Osteoblast (primary cell): ENCODE data around the gene NHERF2. TPM values are rescaled to one million over a fixed set of nuclear protein-coding genes. Genes with fewer than 3 reads are reported as not detected.

Experiments used
- DNase-seq: peaks from one replicate; pipeline ENCODE4 v3.0.0; 2011; ENCODE audit warnings: low spot score, mixed read lengths; ENCODE audit not compliant: insufficient read length; ENCODE audit errors: missing footprints
- H2AFZ ChIP-seq: 2 replicates; pipeline ENCODE4 v1.6.0; 2011; ENCODE audit warnings: mild to moderate bottlenecking, low read length
- H3K27ac ChIP-seq: 2 replicates; pipeline ENCODE4 v1.5.1; 2011; ENCODE audit warnings: mild to moderate bottlenecking, low read depth, low read length, moderate library complexity
- H3K27me3 ChIP-seq: 2 replicates; pipeline ENCODE4 v1.6.0; 2012; ENCODE audit warnings: mild to moderate bottlenecking, control low read depth, inconsistent platforms, low read length, moderate library complexity; ENCODE audit not compliant: insufficient read depth
- H3K36me3 ChIP-seq: 2 replicates; pipeline ENCODE4 v1.5.1; 2011; ENCODE audit warnings: mild to moderate bottlenecking, low read length, control low read depth, moderate library complexity; ENCODE audit not compliant: insufficient read depth
- H3K4me1 ChIP-seq: 2 replicates; pipeline ENCODE4 v1.5.1; 2011; ENCODE audit warnings: mild to moderate bottlenecking, low read length, control low read depth, moderate library complexity; ENCODE audit not compliant: insufficient read depth
- H3K4me2 ChIP-seq: 2 replicates; pipeline ENCODE4 v1.6.0; 2011; ENCODE audit warnings: mild to moderate bottlenecking, low read length; ENCODE audit not compliant: insufficient read depth
- H3K4me3 ChIP-seq: fragments of 200-600 bp; sonication (generic); 3 replicates; pipeline ENCODE4 v1.5.1; 2012; ENCODE audit warnings: mild to moderate bottlenecking, low read length, inconsistent platforms; ENCODE audit not compliant: insufficient read depth
- H3K79me2 ChIP-seq: 2 replicates; pipeline ENCODE4 v1.6.0; 2012; ENCODE audit warnings: mild to moderate bottlenecking, low read length, control low read depth, inconsistent platforms; ENCODE audit not compliant: insufficient read depth
- H3K9me3 ChIP-seq: 2 replicates; pipeline ENCODE4 v1.5.1; 2011; ENCODE audit warnings: low read depth, low read length, control low read depth
- H4K20me1 ChIP-seq: 2 replicates; pipeline ENCODE4 v1.6.0; 2012; ENCODE audit warnings: mild to moderate bottlenecking, low read length, control low read depth; ENCODE audit not compliant: insufficient read depth
- total RNA-seq: library from RNA; depleted of rRNA; stranded (reverse); fragments of >200 nt; gene quantifications from 2 replicates; pipeline ENCODE4 v1.2.3, GENCODE V29; 2012
- TF ChIP-seq, protein P1 (sequence below): IDR thresholded peaks from 2 replicates; pipeline ENCODE4 v1.5.1; 2011; ENCODE audit warnings: mild to moderate bottlenecking, low read depth, low read length, moderate library complexity; ENCODE audit errors: extremely low read depth

Gene NHERF2
- total RNA-seq, 1 donor = 33.7 TPM

DNA sequence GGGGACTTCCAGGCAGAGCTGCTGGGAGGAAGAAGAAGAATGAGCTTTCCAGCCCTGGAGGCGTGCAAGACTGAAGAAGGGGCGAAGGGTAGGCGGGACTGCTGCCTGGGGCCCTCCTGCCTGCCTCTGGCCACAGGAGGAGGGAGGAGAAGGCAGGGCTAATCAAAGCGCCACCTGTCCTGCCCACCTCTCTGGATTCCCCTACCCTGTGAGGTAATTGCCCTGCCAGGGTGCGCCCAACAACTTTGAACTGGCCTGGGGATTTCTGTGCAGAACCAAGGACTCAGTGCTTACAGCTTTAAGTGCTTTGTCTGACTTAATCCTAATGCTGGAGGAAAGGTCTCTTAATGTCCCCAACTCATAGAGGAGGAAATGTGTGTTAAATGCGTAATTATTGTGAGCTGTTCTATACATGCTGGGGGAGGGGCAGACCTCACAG, 45.3 kb upstream of the NHERF2 start, which contains the start of gene NOXO1:
Gene NOXO1 (minus strand): TSS at position 72 of the 439 bp plus-strand sequence. CDS start 290 bp downstream, outside the sequence.
- DNase-seq = no peak
- Histone ChIP-seq H3K4me1 (peaks cover 10% of the 10 kb centered on the region), H3K4me2 (no peak within 1 kb of the TSS), H3K4me3 (no peak within 1 kb of the TSS), H3K9me3 (no peaks in the 10 kb centered on the region), H3K79me2 (peaks cover 12% of the 10 kb centered on the region), H3K27me3 (peaks cover 39% of the 10 kb centered on the region), H2AFZ (no peak within 1 kb of the TSS), H4K20me1 (peaks cover 24% of the 10 kb centered on the region), H3K36me3 (peaks cover 13% of the 10 kb centered on the region), H3K27ac (no peak within 1 kb of the TSS)
- TF ChIP-seq, protein P1, sequence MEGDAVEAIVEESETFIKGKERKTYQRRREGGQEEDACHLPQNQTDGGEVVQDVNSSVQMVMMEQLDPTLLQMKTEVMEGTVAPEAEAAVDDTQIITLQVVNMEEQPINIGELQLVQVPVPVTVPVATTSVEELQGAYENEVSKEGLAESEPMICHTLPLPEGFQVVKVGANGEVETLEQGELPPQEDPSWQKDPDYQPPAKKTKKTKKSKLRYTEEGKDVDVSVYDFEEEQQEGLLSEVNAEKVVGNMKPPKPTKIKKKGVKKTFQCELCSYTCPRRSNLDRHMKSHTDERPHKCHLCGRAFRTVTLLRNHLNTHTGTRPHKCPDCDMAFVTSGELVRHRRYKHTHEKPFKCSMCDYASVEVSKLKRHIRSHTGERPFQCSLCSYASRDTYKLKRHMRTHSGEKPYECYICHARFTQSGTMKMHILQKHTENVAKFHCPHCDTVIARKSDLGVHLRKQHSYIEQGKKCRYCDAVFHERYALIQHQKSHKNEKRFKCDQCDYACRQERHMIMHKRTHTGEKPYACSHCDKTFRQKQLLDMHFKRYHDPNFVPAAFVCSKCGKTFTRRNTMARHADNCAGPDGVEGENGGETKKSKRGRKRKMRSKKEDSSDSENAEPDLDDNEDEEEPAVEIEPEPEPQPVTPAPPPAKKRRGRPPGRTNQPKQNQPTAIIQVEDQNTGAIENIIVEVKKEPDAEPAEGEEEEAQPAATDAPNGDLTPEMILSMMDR = no peak

DNA sequence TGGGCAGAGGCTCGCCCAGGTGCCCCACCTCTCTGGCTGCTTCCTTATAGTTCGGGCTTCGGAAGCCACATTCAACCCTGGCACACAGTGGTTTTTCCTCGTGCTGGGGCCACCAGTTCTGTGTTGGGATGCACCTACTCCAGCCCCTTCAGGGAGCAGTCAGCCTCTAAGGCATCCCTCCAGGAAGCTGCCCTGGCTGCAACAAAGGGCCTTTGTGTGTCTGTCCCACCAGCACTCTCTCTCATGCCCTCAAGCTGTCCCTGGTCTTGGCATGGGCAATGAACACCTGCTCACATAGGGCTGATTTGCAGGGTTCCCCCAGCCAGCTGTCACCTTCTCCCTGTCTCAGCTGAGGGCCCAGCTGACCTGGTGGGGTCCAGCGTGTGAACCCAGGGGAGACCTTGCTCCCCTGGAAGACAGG, 44.7 kb upstream of the NHERF2 start:
- H3K27me3 ChIP-seq = peaks cover 39% of the 10 kb centered on the region

DNA sequence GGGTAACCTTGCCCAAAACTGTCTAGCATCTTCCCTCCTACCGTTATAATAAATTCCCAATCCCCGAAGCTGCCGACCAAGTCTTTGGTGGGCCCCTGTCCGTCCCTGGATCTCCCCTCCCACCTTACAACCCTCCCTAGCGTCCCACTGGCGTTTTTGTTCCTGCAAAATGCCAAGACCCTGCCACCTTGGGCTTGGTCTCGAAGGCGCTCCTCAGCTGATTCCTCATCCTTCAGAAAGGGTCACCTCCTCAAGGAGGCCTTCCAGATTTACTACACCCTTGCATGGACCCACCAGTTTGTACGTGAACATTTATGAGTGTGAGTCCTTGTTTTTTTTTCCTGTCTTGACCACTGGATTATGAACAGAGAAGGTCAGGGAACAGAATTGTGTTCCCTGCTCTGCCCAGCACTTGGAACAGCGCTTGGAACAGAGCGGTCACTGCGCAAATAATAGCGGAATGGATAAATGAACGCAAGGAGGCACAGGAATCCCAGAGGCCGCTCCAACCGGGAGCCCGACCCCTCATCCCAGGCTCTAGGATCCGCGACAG, 43.6 kb upstream of the NHERF2 start:
- DNase-seq = no peak
- Histone ChIP-seq H3K27ac (no peak overlapping the region), H3K4me2 (peak overlapping the region; percentile 95), H2AFZ (peak overlapping the region; percentile 80), H3K4me3 (peak overlapping the region; percentile 85), H3K36me3 (peaks cover 11% of the 10 kb centered on the region), H3K79me2 (peaks cover 12% of the 10 kb centered on the region), H3K9me3 (no peaks in the 10 kb centered on the region), H3K27me3 (peaks cover 39% of the 10 kb centered on the region), H4K20me1 (peaks cover 24% of the 10 kb centered on the region), H3K4me1 (peaks cover 10% of the 10 kb centered on the region)
- TF ChIP-seq, protein P1 = no peak

More for the DNA sequence above, 44.7 kb upstream of the NHERF2 start:
- peaks cover 10% of the 10 kb centered on the region for H3K4me1 ChIP-seq
- H3K4me3 ChIP-seq = no peak overlapping the region
- no peak overlapping the region for H2AFZ ChIP-seq
- no peaks in the 10 kb centered on the region for H3K9me3 ChIP-seq
- H4K20me1 ChIP-seq = peaks cover 24% of the 10 kb centered on the region
- peaks cover 14% of the 10 kb centered on the region for H3K36me3 ChIP-seq
- no peak overlapping the region for H3K4me2 ChIP-seq
- peaks cover 12% of the 10 kb centered on the region for H3K79me2 ChIP-seq
- no peak for DNase-seq
- TF ChIP-seq, protein P1 = no peak
- no peak overlapping the region for H3K27ac ChIP-seq

DNA sequence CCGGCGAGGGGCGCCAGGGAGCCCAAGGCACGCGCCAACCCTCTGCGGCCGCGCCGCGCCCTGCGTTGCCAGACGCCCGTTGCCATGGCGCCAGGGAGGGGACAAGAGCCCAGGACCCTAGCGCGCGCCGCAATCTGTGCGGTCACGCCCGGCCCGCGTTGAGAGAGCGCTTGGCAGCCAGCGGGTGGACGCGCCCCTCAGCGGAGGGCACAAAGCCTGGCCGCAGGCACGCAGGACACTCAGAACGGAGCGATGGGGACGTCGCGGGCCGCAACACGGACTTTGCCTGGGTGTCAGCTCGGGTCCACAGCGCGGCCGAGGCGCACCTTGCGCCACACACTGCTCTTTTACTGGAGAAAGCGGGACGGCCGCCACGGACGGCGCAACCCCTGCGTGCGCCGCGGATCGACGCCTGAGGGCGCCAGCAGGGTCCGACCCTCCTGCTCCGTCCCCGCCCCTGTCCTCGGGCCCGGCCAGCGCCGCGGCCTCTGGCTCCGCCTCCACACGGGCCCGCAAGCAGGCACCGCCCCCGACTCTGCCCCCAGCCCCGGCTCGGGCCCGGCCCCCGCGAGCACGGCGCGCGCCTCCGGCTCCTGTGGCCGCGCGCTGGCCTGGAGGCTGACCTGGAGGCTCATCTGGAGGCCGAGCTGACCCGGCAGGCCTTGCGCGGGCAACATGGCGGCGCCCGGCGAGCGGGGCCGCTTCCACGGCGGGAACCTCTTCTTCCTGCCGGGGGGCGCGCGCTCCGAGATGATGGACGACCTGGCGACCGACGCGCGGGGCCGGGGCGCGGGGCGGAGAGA, 43.0 kb upstream of the NHERF2 start, which contains the start of gene GFER:
Gene GFER (plus strand): TSS at position 650 of the 803 bp plus-strand sequence. CDS start 26 bp downstream, at position 676.
- Histone ChIP-seq H3K27ac (no peak within 1 kb of the TSS), H3K9me3 (no peaks in the 10 kb centered on the region), H2AFZ (peak within 1 kb of the TSS; percentile 80), H4K20me1 (peaks cover 18% of the 10 kb centered on the region), H3K4me3 (peak within 1 kb of the TSS; percentile 85), H3K4me2 (peak within 1 kb of the TSS; percentile 95), H3K4me1 (peaks cover 10% of the 10 kb centered on the region), H3K36me3 (peaks cover 11% of the 10 kb centered on the region), H3K79me2 (peaks cover 12% of the 10 kb centered on the region), H3K27me3 (peaks cover 42% of the 10 kb centered on the region)
- TF ChIP-seq, protein P1 = peak; percentile 10
- peak; percentile 100 for DNase-seq
